Amygdala (tissue), 56 donors: ENCODE measurements around the gene TMEM131L.
A peak's percentile ranks its signal among the peaks of the same experiment; 100 is the strongest.
"Not testable (repeated sequence)": the region's sequence is repeated elsewhere in the genome, so short reads cannot be mapped to it uniquely, and the experiment has no call there.

Experiments
- DNase-seq, 56 donors: peaks; one replicate each; lab custom pipeline; 2025; lab: John Stamatoyannopoulos, UW

TMEM131L gene

GRCh38 chr4:153643406-153644383 lies 177.5 kb downstream of the TMEM131L start:
- no peak for DNase-seq

DNA sequence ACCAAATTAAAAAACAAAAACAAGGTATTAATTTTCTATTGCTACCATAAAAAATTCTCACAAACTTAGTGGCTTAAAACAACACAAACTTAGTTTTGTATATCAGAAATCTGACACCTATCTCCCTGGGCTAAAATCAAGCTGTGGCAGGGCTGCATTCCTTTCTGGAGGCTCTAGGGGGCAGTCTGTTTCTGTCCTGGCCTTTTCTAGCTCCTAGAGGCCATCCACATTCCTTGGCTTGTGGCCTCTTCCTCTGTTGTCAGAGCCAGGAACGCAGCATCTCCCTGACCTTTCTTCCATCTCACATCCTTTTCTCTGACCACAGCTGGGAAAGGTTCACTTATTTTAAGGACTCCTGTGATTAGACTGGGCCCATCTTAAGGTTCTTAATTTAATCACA lies 179.0 kb downstream of the TMEM131L start:
- no peak for DNase-seq

- no peak for DNase-seq
Measured at GRCh38 chr4:153646261-153646660, 180.1 kb downstream of the TMEM131L start.

- DNase-seq = no peak
Measured at GRCh38 chr4:153646978-153647377, 180.8 kb downstream of the TMEM131L start.

DNA sequence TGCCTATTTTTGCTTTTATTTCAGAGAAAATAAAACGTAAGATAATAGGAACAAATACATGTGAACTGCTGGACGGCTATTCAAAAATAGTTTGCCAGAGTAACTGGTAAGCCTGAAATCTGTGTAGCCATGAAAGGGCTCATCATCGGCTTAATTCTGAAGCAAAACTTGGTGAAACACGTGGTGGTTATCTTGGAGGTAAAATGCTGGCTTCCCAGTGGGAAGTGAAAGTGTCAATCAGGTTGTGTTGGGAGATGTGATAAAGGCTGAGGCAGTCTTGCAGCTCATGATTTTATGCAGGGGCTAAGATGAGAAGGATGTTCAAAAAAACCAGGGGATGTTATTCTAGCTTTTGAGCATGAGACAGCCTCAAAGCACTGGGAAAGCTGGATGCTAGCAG lies 181.8 kb downstream of the TMEM131L start:
- no peak for DNase-seq

DNA sequence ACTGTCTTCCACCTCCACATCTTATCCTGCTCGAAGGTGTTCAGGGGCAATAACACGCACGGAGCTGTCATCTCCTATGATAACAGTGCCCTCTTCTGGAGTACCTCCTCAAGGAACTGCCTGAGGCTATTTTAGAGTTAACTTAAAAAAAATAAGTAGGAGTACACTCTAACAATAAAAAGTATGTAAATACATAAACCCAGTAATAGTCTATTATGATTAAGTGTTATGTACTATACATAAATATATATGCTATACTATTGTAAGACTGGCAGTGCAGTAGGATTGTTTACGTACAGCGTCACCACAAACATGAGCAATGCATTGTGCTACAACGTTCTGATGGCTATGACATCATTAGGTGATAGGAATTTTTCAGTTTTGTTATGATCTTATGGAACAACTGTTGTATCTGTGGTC lies 183.4 kb downstream of the TMEM131L start:
- DNase-seq = no peak

DNA sequence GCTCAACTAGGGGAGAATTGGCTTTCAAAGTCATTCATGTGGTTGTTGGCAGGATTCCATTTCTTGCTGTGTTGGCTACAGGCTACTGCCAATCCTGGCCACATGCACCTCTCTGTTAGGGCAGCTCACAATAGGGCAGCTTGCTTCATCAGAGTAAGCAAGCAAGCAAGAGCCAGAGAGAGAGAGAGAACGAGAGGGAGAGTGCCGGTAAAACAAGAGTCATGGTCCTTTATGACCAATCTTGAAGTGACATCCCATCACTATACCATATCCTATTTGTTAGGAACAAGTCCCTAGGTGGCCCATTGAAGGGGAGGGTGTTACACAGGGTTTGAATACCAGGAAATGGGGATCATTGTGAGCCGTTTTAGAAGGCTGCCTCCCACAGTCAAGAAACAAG lies 185.0 kb downstream of the TMEM131L start:
- DNase-seq = peak in 13 of 56 donors; percentile 7 to 45 (median 23)

DNA sequence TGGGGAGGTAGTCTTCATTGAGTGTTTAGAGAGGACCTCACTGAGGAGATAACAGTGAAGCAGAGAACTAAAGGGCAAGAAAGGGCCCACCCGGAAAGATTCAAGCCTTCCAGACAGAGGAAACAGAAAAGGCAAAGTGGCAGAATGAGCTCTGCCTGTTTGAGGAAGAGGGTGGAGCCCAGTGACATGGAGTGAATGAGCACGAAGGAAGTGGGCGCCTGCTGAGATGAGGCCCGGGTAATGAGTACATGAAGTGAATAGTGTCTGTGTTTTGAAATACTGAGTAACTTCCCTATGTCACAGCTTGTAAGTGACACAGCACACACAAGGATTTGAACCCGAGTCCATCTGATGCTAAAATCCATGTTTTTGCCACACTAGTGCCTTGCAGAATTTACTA lies 185.4 kb downstream of the TMEM131L start:
- peak in 19 of 56 donors; percentile 6 to 54 (median 21) for DNase-seq

GRCh38 chr4:153652051-153652784 lies 186.1 kb downstream of the TMEM131L start:
- DNase-seq = peak in 4 of 56 donors; percentile 6 to 14 (median 11)

- DNase-seq = no peak
Measured at GRCh38 chr4:153655002-153655541, 188.9 kb downstream of the TMEM131L start.

- DNase-seq = peak in 14 of 56 donors; percentile 6 to 53 (median 28)
Measured at GRCh38 chr4:153655928-153656327, 189.8 kb downstream of the TMEM131L start.

- DNase-seq = no peak
Measured at GRCh38 chr4:153661215-153661822, 195.2 kb downstream of the TMEM131L start.

DNA sequence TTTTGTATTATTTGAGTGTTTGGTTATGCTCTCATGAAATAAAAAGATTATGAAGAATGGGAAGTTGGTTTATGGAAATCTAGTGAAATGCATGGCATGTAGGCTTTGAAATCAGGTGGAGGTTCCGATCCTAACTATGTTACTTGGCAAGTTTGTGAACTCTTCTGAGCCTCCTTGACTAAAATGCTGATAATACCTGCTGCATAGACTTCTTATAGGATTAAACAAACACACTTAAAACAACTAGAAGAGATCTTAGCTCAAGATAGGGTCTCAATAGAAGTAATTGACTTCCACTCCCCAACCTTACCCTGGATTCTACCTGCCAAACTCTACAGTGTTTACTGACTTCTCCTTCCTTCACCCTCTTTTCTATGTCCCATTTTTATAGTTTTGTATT lies 195.7 kb downstream of the TMEM131L start:
- no peak for DNase-seq

DNA sequence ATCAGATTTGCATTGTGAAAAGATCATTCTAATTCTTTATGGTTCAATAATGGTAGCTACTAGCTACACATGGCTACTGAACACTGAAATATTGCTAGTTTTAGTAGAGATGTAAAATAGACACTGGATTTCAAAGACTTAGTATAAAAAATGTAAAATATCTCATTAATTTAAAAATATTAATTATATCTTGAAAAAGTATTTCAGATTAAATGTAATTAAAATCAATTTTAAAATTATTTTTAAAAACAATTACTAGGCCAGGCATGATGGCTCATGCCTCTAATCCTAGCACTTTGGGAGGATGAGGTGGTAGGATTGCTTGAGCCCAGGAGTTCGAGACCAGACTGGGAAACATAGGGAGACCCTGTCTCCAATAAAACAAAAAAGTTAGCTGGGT lies 197.5 kb downstream of the TMEM131L start:
- DNase-seq = no peak

DNA sequence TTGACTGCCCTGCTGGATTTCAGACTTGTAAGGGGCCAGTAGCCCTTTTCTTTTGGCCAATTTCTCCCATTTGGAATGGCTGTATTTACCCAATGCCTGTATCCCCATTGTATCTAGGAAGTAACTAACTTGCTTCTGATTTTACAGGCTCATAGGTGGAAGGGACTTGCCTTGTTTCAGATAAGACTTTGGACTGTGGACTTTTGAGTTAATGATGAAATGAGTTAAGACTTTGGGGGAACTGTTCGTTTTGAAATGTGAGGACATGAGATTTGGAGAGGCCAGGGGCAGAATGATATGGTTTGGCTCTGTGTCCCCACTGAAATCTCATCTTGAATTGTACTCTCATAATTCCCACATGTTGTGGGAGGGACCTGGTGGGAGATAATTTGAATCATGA lies 200.3 kb downstream of the TMEM131L start:
- DNase-seq = not testable (repeated sequence)

GRCh38 chr4:153668647-153669046 lies 202.5 kb downstream of the TMEM131L start:
- DNase-seq = no peak

DNA sequence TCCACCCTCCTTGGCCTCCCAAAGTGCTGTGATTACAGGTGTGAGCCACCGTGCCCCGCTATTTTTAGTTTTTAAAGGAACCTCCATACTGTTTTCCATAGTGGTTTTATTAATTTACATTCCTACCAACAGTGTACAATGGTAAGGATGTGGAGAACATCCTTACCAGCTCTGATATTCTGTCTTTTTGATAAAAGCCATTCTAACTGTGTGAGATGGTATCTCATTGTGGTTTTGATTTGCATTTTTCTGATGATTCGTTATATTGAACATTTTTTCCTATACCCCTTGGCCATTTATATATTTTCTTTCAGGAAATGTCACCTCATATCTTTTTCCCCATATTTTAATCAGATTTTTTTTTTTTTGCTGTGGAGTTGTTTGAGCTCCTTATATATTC lies 203.7 kb downstream of the TMEM131L start:
- no peak for DNase-seq

- DNase-seq = no peak
Measured at GRCh38 chr4:153676486-153676885, 210.3 kb downstream of the TMEM131L start.

DNA sequence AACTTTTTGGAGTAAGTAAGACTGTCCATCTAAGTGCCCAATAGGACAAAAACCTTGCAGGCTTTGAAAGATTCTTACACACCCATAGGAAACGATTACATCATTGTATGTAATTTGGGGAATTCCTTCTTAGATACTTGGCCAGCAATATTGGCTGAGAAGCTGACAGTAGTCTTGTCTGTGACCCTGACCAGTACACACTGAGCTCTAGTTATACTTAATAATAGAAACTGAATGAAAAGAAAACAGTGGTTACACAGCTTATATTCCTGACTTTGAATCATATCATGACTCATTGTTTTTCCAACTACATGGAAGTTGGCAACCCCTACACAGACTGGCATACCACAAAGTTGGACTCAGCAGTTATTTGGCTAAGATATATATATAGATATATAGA lies 210.8 kb downstream of the TMEM131L start:
- no peak for DNase-seq

DNA sequence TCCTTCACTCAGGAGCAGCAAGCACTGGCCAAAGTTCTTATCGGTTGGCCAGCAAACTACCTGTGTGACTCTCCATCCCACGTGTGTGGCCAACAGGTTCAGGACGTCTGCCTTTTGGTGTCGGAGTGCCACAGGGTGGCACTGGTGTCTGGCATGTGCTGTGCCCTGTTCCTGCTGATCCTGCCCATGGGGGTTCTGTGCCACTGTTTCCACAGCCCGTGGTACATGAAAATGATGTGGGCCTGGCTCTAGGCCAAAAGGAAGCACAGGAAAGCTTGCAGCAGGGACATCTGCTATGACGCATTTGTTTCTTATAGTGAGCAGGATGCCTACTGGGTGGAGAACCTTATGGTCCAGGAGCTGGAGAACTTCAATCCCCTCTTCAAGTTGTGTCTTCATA lies 213.3 kb downstream of the TMEM131L start:
- DNase-seq = no peak

GRCh38 chr4:153683763-153684181 lies 217.6 kb downstream of the TMEM131L start:
- peak in 1 of 56 donors; percentile 2 for DNase-seq
